Stimulated activated CD8-positive, alpha-beta memory T cell treated with anti-CD3 and anti-CD28 coated beads, Interleukin-12 subunit alpha, Interleukin-12 subunit beta, amount 100 ng/mL, for 24 hours (primary cell): ENCODE measurements around the gene ZNF454.

ENCODE experiments used
- DNase-seq: peaks from one replicate; pipeline ENCODE4 v3.0.0-alpha.2; 2020; ENCODE audit errors: extremely low read depth

ZNF454 gene

DNA sequence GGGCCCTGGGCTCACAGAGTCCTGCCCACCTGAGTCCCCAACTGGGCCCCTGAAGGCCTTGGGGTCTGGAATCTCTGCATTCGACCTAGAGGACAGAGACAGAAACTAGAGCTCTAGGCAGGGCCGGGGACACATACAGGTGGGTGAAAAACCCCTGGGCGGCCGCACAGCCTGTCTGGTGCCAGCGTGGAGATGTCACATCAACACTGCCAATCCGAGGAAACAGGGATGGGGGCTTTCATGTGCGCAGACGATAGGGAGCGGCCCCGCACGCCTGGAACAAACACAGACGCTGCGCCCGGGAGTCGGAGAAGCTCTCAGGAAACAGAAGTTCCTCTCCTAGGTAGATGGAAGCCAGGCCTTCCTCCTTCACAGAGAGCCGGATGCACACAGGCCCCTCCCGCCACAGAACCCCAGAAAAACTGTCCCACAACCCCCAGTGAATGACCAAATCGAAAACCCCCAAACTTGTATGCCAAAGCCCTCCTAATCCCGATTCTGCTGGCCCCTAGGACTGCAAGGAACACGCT lies 52.3 kb downstream of the ZNF454 start:
- DNase-seq, result no peak

GRCh38 chr5:178993955-178994579 lies 53.1 kb downstream of the ZNF454 start:
- DNase-seq, result no peak

DNA sequence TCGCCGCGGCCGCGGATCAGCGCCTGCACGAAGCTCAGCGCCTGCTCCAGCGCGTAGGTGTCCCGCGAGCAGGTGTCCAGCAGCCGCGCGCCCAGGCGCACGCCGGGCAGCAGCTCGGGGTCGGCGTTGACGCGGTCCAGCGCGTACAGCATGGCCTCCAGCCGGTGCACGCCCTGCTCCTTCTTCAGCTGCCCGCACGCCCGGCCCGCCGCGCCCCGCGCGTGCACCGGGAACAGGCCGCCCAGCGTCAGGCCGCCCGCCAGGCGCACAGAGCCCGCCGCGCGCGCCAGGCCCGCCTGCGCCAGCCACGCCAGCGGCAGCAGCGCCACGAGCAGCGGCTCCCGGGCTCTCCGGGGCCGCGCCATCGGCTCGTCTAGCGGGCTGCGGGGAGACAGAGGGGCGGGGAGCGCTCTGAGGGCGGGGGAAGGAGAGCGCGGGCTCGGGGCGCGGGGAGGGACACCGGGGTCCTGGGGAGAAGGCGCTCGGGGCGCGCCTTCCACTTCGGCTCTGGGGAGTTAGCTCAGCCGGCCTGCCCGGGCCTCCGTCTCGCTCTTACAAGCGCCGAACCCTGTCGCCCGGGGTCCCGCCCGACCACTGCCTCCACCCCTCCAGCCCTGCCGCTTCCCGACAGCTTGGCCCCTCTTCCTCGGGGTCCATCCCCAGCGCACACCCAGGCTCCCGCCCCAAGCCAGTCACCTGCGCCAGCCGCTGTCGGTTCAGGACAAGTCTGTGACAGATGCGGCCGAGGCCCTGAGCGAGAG lies 53.8 kb downstream of the ZNF454 start, which contains the start of gene GRM6:
Gene GRM6, minus strand, starts transcription at position 741 of the 761 bp plus-strand sequence. Its CDS starts 376 bp downstream, at position 365.
- no peak for DNase-seq

DNA sequence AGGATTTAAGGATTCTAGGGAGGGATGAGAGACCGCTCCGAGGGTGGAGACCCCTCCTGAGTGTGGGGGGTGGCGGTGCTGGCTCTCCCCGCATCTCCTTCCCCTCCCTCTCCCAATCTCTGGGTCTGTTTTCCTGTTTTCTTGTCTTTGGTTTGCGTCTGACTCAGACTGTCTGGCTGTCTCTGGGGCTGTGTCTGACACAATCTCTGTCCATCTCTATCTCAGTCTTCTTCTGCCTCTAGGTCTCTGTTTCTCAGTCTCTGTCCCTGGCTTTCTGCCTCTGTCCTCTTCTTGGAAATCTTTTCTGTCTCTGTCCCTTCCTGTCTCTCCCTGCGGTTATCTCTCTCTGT lies 54.3 kb downstream of the ZNF454 start:
- no peak for DNase-seq

DNA sequence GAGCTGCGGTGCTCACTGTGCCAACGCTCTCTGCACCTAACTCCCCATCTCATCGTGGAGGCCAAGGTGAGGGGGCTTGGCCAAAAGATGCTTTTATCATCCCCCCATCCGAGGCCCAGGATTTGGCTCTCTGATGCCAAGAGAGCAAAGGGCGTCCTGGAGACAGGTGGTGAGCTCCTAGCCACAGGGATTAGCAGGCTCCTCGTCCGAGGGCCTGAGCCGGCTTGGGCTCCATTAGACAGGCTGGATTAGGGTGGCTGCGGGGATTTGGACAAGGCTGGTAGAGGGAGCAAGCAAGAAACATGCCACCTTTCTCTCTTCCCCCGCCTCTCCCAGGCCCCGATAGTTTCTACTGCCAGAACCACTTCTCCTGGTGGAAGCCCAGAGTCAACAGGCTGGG lies 55.2 kb downstream of the ZNF454 start:
- DNase-seq, result no peak

- DNase-seq, result no peak
These were observed 56.2 kb downstream of the ZNF454 start for GRCh38 chr5:178997191-178997590.

DNA sequence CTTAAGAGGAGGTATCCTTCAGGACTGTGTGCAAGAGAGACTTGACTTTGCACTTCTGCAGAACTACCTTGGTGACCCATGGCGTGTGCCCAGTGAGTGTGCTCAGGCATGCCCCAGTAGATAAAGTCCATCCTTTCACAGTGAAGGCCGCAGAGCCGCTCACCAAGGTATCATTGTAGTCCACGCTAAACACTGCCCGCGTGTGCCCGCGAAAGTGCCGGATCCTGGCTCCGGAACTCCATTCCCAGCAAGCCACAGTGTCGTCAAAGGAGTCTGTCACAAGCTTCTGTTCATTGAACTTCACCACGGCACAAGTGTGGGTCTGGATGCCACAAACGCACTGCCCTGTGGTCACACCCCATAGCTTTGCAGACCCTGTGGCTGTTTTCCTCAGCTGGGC lies 57.4 kb downstream of the ZNF454 start:
- DNase-seq, result no peak

DNA sequence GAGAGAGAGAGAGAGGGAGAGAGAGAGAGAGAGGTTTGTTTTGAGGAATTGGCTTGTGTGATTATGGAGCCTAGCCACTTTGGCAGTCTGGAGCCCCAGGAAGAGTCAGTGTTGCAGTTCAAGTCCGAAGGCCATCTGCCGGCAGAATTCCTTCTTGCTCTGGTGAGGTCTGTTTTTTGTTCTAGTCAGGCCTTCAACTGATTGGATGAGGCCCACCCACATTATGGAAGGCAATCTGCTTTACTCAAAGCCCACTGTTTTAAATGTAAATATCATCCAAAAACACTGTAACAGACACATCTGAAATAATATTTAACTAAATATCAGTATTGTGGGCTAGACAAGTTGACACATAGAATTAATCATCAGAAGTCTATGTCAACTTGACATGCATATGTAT lies 65.6 kb downstream of the ZNF454 start:
- no peak for DNase-seq

DNA sequence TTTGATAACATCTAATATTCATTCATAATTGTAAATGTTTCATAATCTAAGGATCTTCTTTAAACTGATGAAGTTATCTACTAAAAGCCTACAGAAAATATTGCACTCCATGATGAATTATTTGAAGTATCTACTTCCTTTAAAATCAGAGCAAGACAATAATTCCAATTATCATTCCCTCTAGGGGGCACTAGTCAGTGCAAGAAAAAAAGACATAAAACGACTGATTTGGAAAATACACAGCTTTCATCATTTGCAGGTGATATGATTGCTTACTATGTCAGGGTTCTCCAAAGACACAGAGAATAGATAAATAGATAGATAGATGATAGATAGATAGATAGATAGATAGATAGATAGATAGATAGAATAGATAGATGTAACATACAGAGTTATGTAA lies 67.7 kb downstream of the ZNF454 start:
- no peak for DNase-seq
